GM12872 (cell line): ENCODE measurements around the gene NPHP1.

ENCODE experiments used
- TF ChIP-seq, protein P1 (sequence below): IDR thresholded peaks from 3 replicates; pipeline ENCODE4 v1.5.1; 2011; ENCODE audit warnings: low read depth, mild to moderate bottlenecking, low read length, moderate library complexity; ENCODE audit not compliant: insufficient read depth

NPHP1 gene

DNA sequence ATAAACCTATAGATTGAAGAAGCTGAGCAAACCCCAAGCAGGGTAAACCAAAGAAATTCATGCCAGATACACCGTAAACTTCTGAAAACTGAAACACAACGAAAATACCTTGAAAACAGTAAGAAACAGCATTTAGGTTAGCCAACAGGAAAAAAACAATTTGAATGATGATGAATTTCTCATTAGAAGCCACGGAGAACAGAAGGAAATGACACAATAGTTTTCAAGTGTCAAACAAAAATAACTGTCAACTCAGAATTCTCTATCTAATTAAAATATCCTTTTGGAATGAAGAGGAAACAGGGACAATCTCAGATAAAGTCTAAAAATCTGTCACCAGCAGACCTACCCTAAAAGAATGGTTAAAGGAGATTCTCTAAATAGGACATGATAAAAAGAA lies 51.9 kb downstream of the NPHP1 start:
- TF ChIP-seq, protein P1, sequence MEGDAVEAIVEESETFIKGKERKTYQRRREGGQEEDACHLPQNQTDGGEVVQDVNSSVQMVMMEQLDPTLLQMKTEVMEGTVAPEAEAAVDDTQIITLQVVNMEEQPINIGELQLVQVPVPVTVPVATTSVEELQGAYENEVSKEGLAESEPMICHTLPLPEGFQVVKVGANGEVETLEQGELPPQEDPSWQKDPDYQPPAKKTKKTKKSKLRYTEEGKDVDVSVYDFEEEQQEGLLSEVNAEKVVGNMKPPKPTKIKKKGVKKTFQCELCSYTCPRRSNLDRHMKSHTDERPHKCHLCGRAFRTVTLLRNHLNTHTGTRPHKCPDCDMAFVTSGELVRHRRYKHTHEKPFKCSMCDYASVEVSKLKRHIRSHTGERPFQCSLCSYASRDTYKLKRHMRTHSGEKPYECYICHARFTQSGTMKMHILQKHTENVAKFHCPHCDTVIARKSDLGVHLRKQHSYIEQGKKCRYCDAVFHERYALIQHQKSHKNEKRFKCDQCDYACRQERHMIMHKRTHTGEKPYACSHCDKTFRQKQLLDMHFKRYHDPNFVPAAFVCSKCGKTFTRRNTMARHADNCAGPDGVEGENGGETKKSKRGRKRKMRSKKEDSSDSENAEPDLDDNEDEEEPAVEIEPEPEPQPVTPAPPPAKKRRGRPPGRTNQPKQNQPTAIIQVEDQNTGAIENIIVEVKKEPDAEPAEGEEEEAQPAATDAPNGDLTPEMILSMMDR: no peak

DNA sequence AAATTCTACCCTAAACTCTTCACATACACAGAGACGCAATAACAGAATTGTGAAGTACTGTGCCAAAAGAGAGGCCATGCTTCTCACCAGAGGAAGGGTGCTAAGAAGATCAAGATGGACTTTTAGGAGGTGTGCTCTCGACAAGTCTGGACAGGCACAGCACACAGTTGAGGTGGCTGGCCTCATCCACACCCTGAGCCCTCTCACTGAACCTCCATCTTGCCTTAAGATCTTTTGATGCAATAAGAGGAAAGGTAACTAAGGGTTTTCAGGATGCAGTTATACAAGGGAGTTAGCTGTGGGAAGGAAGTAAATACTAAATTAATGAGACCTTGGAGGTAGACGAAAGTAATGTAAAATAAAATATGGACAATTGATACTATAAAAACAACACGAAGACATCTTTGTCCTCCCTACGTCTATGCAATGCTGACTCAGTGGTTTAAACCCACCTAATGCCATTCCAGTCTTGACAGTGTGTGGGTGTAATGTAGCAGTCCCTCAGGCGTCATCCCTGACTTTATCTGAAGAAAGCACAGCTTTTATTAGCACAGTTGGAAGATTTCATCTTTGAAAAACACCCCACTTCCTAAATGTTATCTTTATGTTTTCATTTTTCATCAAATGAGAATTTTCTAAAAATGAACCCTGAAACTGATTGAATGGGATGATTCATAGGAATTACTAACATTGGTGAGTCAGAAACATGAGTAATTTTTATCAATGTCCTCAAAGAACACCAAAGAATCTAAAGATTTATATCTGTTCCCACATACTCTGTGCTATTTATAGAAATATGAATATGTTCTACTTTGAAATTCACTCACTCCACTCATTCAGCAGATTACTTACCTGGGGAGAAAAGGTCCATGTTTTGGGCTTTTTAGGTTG lies 55.2 kb downstream of the NPHP1 start:
- TF ChIP-seq, protein P1: no peak

DNA sequence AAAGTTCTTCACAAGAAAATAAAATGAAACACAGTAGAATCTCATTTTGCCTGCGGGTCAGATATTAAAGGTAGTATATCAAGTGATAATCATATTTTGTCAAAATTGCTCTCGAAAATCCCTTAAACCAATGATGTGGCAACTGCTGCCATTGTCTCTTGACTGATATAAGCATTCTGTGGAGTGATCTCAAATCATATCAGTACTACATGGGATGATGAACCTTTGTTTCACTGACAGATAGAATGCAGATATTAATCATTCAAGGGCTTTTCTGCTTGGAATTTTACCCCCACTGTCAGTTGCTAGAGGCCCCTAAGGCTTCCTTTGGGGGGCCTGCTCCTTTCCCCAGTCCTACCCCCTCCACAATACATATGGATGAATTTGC lies 57.9 kb downstream of the NPHP1 start:
- TF ChIP-seq, protein P1: no peak

DNA sequence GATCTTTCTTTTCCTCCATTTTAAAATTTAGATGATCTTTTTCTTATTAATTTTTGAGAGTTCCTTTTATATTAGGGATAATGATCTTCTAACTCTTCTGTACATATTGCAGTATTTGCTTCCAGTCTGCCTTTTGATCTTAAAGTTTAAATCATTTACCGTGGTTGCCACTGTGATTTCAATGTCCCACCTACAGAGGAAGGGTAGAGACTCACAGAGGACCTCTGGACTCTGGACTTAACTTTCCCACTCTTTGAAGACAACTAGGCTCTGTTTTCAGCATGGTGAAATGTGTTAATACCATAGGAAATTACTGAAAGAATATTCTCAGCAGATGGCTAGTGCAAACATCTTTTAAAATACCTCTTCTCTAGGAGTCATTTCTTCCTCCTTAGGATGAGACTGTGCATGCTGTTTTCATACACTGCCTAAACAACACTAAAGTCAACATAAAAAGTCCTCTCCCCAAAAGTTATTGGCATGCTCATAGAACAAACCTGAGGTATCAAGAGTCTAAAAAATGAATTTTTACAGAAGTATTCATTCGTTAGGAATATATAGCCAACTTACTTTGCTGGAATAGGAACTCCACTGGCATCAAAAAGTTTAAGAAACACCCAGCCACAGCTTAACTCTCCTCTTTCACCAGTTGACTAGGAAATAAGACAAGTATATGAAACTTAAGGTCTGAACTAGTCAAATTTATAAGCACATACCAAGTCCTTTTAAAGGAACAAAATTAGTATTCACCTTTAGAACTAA lies 58.4 kb downstream of the NPHP1 start:
- TF ChIP-seq, protein P1: no peak

DNA sequence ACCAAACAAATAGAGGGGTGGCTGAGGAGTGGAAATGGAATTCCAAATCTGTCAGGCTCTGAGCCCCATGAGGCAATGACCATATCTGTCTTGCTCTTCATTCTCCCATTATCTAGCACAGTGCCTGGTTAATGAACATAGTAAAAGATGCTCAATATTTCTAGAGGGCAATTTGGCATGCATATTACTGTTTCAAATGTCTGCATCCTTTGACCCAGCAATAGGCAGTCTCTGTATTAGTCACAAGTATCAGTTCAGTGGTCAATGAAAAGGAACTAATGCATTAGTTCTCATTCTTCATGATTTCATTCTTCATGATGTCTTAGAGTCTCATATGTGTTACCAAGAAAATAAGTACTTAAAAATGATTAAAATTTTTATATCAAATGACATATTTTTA lies 60.8 kb downstream of the NPHP1 start:
- TF ChIP-seq, protein P1: no peak

DNA sequence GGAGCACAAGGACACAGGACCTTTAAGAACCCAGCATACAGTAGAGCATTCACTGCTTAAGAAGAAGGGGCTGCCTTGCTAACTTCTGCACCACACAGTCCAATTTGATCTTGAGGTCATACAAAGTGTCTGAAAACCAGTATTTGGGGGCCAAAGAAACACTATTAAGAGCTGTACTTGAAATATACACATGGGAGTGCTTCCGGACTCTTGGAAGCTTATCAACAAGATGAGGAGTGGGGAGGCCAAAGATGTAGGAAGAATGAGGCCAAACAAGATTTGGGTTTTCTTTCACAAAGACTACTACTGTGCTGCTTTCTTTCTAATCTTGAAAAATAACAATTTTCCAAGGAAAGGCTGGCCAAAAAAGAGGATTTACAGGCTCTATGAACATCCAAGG lies 64.4 kb downstream of the NPHP1 start:
- TF ChIP-seq, protein P1: no peak

DNA sequence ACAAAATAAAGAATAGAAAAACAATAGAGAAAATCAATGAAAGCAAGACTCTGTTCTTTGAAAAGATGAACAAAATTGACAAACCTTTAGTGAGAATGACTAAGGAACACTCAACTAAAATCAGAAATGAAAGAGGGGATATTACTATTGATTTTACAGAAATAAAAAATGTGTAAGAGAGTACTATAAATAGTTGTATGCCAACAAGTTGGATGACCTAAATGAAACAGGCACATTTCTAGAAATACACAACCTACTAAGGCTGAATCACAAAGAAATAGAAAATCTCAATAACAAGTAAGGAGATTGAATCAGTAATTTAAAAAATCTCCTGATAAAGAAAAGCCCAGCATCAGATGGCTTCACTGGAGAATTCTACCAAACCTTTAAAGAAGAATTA lies 70.8 kb downstream of the NPHP1 start:
- TF ChIP-seq, protein P1: no peak
